Stimulated activated CD8-positive, alpha-beta memory T cell treated with anti-CD3 and anti-CD28 coated beads, Interleukin-4, amount 100 ng/mL, for 48 hours (primary cell): ENCODE measurements around the gene EMP1.

Experiments used
- DNase-seq: peaks from one replicate; pipeline ENCODE4 v3.0.0-alpha.2; 2020

EMP1 gene

GRCh38 chr12:13173012-13173932, 23.3 kb upstream of the EMP1 start:
- peak; percentile 50 for DNase-seq

- DNase-seq: no peak
These were observed 21.0 kb upstream of the EMP1 start for GRCh38 chr12:13175499-13175898.

- no peak for DNase-seq
These were observed 20.3 kb upstream of the EMP1 start for GRCh38 chr12:13176256-13176655.

GRCh38 chr12:13177373-13177772, 19.2 kb upstream of the EMP1 start:
- DNase-seq: no peak

GRCh38 chr12:13177906-13178305, 18.6 kb upstream of the EMP1 start:
- no peak for DNase-seq

- no peak for DNase-seq
These were observed 17.8 kb upstream of the EMP1 start for GRCh38 chr12:13178568-13179210.

GRCh38 chr12:13179211-13180074, 17.1 kb upstream of the EMP1 start:
- DNase-seq: peak; percentile 77

GRCh38 chr12:13181375-13182070, 15.0 kb upstream of the EMP1 start:
- DNase-seq: no peak

GRCh38 chr12:13182881-13183280, 13.6 kb upstream of the EMP1 start:
- no peak for DNase-seq

- no peak for DNase-seq
These were observed 12.9 kb upstream of the EMP1 start for GRCh38 chr12:13183620-13184019.

GRCh38 chr12:13186302-13186701, 10.2 kb upstream of the EMP1 start:
- no peak for DNase-seq

GRCh38 chr12:13187399-13187798, 9.1 kb upstream of the EMP1 start:
- no peak for DNase-seq

- no peak for DNase-seq
These were observed 7.3 kb upstream of the EMP1 start for GRCh38 chr12:13189264-13189663.

GRCh38 chr12:13190275-13190674, 6.3 kb upstream of the EMP1 start:
- no peak for DNase-seq

GRCh38 chr12:13192719-13193118, 3.8 kb upstream of the EMP1 start:
- no peak for DNase-seq

- no peak for DNase-seq
These were observed 2.9 kb upstream of the EMP1 start for GRCh38 chr12:13193505-13194231.

GRCh38 chr12:13194401-13195110, 2.0 kb upstream of the EMP1 start:
- DNase-seq: no peak

- DNase-seq: no peak
These were observed 1.3 kb upstream of the EMP1 start for GRCh38 chr12:13195250-13195649.

- no peak for DNase-seq
These were observed 769 bp upstream of the EMP1 start for GRCh38 chr12:13195785-13196129.

- DNase-seq: no peak
These were observed 506 bp downstream of the EMP1 start for GRCh38 chr12:13197032-13197431.

GRCh38 chr12:13197526-13198143, 1.1 kb downstream of the EMP1 start:
- no peak for DNase-seq
